GM18520 (cell line): Measurements from ENCODE around the gene DAND5.

Experiments used
- ATAC-seq: cut with Tn5 transposase; IDR thresholded peaks from one replicate; pipeline ENCODE4 v1.9.1; 2021; ENCODE audit not compliant: unreplicated experiment

The DAND5 gene

GRCh38 chr19:12991296-12991695, 21.9 kb downstream of the DAND5 start:
- ATAC-seq, result no peak

DNA sequence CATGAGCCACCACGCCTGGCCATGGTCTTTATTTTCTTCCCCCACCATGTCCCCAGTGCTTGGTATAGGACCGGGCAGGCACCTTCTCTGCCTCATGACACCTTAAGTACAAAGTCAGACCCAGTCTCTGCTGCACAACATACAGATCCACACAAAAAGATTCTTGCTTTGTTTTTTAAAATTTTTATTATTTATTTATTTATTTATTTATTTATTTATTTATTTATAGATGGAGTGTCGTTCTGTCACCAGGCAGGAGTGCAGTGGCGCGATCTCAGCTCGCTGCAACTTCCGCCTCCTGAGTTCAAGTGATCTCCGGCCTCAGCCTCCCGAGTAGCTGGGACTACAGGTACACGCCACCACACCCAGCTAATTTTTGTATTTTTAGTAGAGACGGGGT, 23.4 kb downstream of the DAND5 start:
- no peak for ATAC-seq

DNA sequence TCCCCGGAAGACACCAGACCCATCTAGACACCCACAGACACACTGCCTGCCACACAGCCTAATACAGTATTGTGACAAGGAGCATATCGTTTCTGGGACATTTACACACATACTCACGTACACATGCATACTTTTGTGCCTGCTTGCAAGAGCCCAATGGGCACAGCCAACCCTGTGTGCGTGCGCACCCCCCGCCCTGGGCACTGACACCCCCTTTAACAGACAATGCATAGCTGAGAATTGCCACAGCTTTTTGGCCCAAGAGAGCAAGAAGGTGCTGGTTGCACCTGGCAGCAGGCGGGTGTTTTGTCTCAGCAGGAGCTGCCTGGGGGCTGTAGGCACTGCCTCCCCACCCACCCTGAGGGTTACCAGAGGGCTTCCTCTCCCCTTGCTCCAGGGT, 24.2 kb downstream of the DAND5 start:
- no peak for ATAC-seq

GRCh38 chr19:12994701-12995595, 25.6 kb downstream of the DAND5 start, which contains the start of gene NFIX:
TSS of gene NFIX (plus strand) at chr19:12995475. CDS start at chr19:12995838, 363 bp downstream.
- no peak for ATAC-seq

- ATAC-seq, result no peak
Measured at GRCh38 chr19:12995596-12996405, 26.4 kb downstream of the DAND5 start.

- ATAC-seq, result no peak
Measured at GRCh38 chr19:12996406-12997094, 27.2 kb downstream of the DAND5 start.

GRCh38 chr19:12997179-12997966, 28.0 kb downstream of the DAND5 start:
- ATAC-seq, result no peak

DNA sequence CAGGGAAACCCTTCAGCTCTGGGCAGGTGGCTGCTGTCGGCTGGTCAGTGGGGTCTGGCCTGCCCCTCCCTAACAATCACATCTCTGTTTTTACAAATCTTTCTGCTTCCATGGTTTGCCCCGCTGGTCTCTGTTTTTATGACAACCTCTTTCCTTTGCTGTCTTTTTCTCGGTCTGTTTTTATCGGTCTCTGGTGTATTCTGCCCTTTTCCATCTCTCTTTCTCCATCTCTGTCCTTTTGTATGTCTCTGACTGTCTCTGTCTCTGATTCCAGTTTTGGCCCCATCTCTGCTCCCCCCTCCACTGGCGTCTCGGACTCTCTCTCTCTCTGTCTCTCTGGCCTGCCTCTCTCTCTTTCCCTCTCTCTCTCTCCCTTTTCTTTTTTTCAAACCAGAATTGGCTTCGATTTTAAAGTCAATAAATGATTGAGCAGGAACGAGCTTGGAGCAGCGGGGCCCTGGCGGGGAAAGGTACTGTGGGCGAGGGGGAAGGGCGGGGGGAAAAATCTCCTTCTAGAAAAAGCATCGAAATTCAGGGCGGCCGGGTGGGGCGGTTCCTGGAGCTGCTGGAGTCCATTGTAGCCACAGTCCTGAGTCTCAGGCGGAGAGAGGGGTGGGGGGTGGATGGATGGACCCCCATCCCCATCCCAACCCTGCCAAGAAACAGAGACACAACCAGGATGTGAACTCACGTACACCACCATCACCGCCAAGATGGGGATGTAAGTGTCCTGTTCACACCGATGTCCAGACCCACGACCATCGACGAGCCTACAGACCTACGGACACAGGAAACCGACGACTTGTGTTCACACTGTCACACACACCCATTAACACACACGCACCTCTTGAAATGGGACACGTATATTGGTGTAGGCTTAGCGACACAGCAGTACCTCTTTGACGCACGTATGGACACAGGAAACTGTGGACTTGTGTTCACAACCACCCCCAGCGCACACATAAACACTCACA, 28.9 kb downstream of the DAND5 start:
- ATAC-seq, result no peak

DNA sequence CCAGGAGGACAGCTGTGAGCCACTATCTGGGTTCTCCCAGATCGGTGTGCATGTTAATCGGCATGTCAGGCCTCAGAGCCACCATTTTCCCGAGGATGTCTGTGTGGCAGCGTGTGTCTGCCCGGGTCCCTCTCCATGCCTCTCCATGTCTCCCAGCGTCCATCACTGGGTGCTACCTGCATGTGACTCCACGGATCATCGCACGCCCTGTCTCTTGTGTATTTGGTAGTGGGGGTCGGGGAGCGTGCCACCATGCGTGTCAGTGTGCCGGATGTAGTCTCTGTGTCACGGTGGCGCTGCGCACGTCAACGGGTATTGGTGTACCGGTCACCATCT, 31.8 kb downstream of the DAND5 start:
- ATAC-seq, result no peak

- no peak for ATAC-seq
Measured at GRCh38 chr19:13001502-13002165, 32.3 kb downstream of the DAND5 start.

DNA sequence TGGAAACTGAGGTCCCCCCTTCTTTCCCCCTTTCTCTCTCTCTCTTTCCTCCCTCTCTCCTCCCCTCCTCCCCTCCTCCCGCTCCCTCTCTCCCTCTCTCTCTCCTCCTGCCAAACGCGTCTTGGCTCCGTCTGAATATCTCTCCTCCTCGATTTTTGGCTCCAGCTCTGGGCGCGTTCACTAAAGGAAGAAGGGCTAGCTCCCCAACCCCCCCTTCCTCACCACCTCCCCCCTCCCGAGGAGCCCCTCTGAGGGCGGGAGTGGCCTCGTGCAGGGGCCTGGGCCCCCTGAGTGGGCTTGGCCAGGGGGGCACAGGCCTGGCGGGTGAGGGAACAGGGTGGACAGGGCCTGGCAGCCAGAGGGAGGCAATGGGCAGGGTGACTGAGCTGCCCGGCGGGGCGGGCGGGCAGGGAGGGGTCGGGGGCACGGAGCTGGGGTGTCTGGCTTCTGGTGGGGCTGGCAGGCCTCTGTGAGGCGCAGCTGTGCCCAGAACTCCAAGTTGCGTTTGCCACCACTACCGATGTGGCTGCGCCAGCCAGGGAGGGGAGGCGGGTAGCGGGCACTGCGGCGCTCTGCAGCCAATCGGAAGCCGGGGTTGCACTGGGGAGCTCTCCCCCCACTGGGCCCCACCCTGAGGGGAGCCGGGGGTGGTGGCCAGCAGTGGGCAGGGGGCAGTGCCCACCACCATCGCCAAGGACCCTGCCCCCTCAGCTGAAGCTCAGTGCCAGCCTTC, 33.0 kb downstream of the DAND5 start:
- ATAC-seq, result no peak

DNA sequence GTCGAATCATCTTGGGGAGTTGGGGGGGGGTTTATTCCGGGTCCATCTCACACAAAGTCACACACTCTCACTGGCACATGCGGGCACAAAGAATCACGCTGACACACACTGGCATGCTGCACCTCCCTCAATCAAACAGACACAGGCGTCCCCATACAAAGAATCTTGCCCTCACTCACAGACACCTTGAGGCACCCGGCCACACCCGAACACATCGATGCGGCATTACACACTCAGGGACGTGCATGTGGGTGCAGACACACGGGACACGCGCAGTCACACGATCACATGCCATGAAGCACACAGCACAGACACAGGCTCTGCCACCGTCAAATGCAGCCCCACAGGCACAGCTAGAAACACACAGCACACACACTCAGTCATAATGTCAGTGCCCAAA, 33.7 kb downstream of the DAND5 start:
- no peak for ATAC-seq

DNA sequence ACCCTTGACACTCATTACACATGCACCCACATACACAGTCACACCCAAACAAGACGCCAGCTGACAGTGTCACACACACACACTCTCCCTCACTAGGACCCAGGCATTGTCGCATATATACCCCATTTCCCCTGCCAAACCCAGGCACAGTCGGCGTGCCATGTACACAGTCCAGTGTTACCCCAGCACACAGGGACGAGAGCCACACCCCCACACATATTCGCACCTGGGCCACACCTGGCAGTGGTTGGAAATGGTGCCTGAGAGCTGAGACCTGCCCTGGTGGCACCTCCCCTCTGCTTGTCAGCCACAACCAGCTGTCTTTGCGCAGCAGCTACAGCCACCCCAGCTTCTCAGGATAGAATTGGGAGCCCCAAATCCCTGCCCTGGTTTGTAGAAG, 34.9 kb downstream of the DAND5 start:
- no peak for ATAC-seq

DNA sequence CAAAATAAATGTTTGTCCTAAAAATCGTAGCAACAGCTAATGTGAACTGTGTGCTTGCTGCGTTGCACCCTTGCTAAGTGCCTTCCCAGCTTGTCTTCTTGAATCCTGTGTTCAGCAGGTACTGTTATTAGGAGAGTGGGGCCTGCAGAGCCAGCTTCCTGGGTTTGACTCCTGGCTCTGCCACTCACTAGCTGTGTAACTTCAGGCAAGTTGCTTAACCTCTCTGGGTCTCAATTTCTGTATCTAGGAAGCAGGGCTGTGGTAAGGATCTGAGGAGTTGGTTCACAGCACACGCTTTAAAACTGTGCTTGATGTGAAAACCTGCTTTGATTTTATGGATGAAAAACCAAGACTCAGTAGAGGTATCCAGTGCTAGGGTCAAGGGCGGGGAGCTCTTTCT, 35.9 kb downstream of the DAND5 start:
- no peak for ATAC-seq

- no peak for ATAC-seq
Measured at GRCh38 chr19:13005861-13006370, 36.5 kb downstream of the DAND5 start.

DNA sequence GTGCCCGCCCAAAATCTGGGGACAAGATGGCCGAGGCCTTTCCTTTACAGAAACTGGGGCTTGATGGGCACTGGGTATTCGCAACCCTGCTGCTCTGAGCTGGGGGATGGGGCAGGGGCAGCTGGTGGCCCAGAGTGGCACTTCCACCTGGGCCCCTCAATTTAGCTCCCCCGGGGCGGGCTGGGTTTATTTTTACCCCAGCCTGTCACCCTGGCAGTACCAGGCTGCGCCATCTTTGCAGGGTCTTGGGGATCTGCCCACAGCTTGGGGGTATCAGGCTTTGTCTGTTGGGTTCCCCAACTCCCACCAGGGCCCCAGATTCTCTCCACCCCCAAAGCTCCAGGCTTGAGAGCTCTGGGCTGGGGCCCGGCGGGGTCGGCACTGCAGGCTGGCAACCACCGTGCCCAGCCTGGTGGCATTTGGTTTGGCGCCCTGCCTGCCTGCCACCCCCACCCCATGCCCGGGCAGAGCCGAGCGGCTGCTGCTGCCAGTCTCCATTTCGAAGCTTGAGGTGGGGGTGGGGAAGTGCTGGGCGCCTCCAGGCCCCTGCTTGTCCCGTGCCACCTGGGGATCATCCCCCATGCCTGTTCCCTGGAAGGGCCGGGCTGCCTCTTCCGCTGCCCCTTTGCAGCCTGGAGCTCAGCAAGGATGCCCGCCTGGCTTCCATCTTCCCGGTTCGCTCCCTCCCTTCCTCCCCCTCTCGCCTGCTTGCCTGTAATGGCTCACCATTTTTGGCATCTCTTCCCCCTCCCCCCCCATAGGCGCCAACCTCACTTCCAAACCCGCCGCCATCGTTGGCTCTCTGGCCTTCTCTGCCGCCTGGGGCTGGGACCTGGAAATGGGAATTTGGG, 37.3 kb downstream of the DAND5 start:
- no peak for ATAC-seq
